Adrenal gland (tissue), 12 donors: Measurements from ENCODE around the gene SETBP1. TPM values are rescaled to one million over a fixed set of nuclear protein-coding genes. Genes with fewer than 3 reads are reported as not detected.

Experiments used
- DNase-seq, 7 donors: peaks; one replicate each; pipeline ENCODE4 v3.0.0-alpha.2; 2019 to 2020
- H3K27ac ChIP-seq, 5 donors: fragments of 200-600 bp; sonication (generic) in 4 of 5; 1 replicate in 3 of 5; 2 replicates in 2 of 5; pipeline versions ENCODE4 v1.5.1 to v1.8.0; 2016 to 2020; ENCODE audit warnings: mild to moderate bottlenecking in 1 of 5
- H3K27me3 ChIP-seq: fragments of 200-600 bp; 2 replicates; pipeline ENCODE4 v1.8.0; 2021
- H3K36me3 ChIP-seq, 2 donors: fragments of 200-600 bp; replicated peaks in 1 of 2; 1 replicate in 1 of 2; 2 replicates in 1 of 2; pipeline versions ENCODE4 v1.5.1 to v1.8.0; 2018 to 2022
- H3K4me1 ChIP-seq, 2 donors: fragments of 200-600 bp; replicated peaks in 1 of 2; 1 replicate in 1 of 2; 2 replicates in 1 of 2; pipeline versions ENCODE4 v1.5.1 to v1.8.0; 2018 to 2021
- H3K4me3 ChIP-seq, 4 donors: fragments of 200-600 bp; sonication (generic) in 3 of 4; one replicate each; pipeline ENCODE4 v1.5.1; 2016 to 2018
- H3K9me3 ChIP-seq, 3 donors: fragments of 200-600 bp; sonication (generic) in 1 of 3; replicated peaks in 1 of 3; 1 replicate in 2 of 3; 2 replicates in 1 of 3; pipeline versions ENCODE4 v1.5.1 to v1.8.0; 2016 to 2021
- POLR2A ChIP-seq, 2 donors: fragments of 450-650 bp; IDR thresholded peaks; one replicate each; pipeline ENCODE4 v1.6.1; 2017; ENCODE audit warnings: antibody characterized with exemption in 2 of 2, mild to moderate bottlenecking in 2 of 2, moderate library complexity in 1 of 2
- WGBS, 4 donors: extraction: QIAGEN DNeasy Blood & Tissue Kit in 2 of 4; methylation state at CpG; one replicate each; pipeline versions ENCODE4 v1.1.5 to v1.1.7; 2013 to 2017; 5-methylcytosine and 5-hydroxymethylcytosine counted together
- intact Hi-C, 2 donors: fragments of 100-400 bp; cut with DNase I; formaldehyde crosslinking; loops; one replicate each; pipeline versions ENCODE4 v1.14.1 to v1.15.0; 2022 to 2023
- polyA plus RNA-seq, 3 donors: library from polyadenylated mRNA; stranded (reverse); fragments of 200-250 nt in 2 of 3; fragments of 350-450 nt in 1 of 3; fragmentation: Illumina TruSeq in 1 of 3; extraction: RNeasy Lipid Tissue Mini Kit (QIAGEN cat#74804) in 1 of 3; gene quantifications; one replicate each; pipeline ENCODE4 v1.2.3, GENCODE V29; 2013 to 2014
- total RNA-seq, 9 donors: library from RNA; depleted of rRNA in 4 of 9; stranded (reverse); fragments of >200 nt in 4 of 9; fragments of 120-200 nt in 1 of 9; fragmentation: NEBNext Ultra II Directional in 1 of 9; extraction: Animal tissue kit (Norgen Biotek cat#: 25700) in 1 of 9; gene quantifications; one replicate each; pipeline versions ENCODE4 v1.1.0 to v1.2.4, GENCODE V29; 2013 to 2023
- TF ChIP-seq, protein P1 (sequence below), 6 experiments: fragments of 450-650 bp in 4 of 6; fragments of 200-600 bp in 2 of 6; sonication (generic) in 1 of 6; IDR thresholded peaks; 1 replicate in 5 of 6; 2 replicates in 1 of 6; pipeline versions ENCODE4 v1.5.1 to v1.8.0; 2016 to 2021; ENCODE audit warnings: antibody characterized with exemption in 6 of 6, mild to moderate bottlenecking in 2 of 6, moderate library complexity in 1 of 6
- donor health status: healthy with polysubstance abuse.
- donor health status: Bipolar disorder and iron deficiency.
- donor health status: DM: yes; HTN: yes; CAD: no.
- donor health status: DM: no; HTN: no; CAD: no.
- donor health status: DM: no; HTN: no; CAD: no.
- donor health status: DM: yes; HTN: yes; CAD: no.

SETBP1 gene
- total and polyA plus RNA-seq, 12 donors = 1.2 to 18.0 (median 9.4) TPM

DNA sequence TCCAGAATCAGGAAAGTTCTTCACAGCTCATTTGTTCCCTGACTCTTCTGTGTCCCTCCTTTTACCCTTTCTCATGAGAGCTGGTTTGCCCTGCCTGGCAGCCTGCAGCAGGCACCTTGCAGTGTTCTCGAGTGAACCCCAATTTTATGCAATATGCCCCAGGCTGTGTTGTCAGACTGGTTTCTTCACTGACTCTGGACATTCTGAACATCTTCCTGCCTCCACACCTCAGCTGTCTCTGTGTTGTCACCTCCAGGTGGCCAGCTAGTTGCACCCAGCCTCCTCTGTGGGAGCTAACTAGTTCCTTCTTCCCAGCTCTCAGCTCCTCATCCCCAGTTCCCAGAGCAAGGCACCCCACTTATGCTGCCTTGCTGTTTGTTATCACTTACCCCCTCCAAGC, 5.5 kb downstream of the SETBP1 start:
- Histone ChIP-seq H3K27me3 (no peaks in the 10 kb centered on the region), H3K27ac (no peak overlapping the region), H3K36me3 (no peaks in the 10 kb centered on the region), H3K9me3 (no peaks in the 10 kb centered on the region), H3K4me1 (no peaks in the 10 kb centered on the region), H3K4me3 (no peak overlapping the region)
- WGBS, 4 donors = 47 to 69% (median 63%) methylated on average over 1 of the region's 1 CpG
- no peak for DNase-seq
- intact Hi-C loops = no loop called here
- TF ChIP-seq, protein P1, sequence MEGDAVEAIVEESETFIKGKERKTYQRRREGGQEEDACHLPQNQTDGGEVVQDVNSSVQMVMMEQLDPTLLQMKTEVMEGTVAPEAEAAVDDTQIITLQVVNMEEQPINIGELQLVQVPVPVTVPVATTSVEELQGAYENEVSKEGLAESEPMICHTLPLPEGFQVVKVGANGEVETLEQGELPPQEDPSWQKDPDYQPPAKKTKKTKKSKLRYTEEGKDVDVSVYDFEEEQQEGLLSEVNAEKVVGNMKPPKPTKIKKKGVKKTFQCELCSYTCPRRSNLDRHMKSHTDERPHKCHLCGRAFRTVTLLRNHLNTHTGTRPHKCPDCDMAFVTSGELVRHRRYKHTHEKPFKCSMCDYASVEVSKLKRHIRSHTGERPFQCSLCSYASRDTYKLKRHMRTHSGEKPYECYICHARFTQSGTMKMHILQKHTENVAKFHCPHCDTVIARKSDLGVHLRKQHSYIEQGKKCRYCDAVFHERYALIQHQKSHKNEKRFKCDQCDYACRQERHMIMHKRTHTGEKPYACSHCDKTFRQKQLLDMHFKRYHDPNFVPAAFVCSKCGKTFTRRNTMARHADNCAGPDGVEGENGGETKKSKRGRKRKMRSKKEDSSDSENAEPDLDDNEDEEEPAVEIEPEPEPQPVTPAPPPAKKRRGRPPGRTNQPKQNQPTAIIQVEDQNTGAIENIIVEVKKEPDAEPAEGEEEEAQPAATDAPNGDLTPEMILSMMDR (IDR thresholded peaks at IDR 0.05) = no peak
- TF ChIP-seq POLR2A (IDR thresholded peaks at IDR 0.05) = no peak

DNA sequence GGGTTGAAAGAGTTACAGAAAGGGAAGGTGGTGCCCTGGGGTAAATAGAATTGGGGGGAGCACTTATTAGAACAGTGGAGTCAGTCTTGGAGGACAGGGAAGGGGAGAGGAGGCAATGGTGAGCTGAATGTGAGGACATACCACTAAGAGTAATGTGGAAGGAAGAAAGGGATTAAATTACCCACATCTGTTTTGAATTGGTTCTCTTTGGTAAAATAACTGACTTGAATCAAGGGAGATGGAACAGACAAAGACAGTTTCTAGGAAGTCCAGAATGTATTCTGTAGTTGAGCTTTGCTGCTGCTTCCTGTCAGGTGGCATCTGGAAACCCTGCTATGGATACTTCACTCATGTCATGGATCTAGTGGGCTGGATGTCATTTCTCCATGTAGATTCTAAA, 6.7 kb downstream of the SETBP1 start:
- no peaks in the 10 kb centered on the region for H3K4me1 ChIP-seq
- H3K4me3 ChIP-seq = no peak overlapping the region
- intact Hi-C loops = no loop called here
- H3K27ac ChIP-seq = no peak overlapping the region
- DNase-seq = no peak
- TF ChIP-seq, protein P1 (IDR thresholded peaks at IDR 0.05) = no peak
- TF ChIP-seq POLR2A (IDR thresholded peaks at IDR 0.05) = no peak
- no peaks in the 10 kb centered on the region for H3K27me3 ChIP-seq
- H3K9me3 ChIP-seq = no peaks in the 10 kb centered on the region
- H3K36me3 ChIP-seq = no peaks in the 10 kb centered on the region

DNA sequence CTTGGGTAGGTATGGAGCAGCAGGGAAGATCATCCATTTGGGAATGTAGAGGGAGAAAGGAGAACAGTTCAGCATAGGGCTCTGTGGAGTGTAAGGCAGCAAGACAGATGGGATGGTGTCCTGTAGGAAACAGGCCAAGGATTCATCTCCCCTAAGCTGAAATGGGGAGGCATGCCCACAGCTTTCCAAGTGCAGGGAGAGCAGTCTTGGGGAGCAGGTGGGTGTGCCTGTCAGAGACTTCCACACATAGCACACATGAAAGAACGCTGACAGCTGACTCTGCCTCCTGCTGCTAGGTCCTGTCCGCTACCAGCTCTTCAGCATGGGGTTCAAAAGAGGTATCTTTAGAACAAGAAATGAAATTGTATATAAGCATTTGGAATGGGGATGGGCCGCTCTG, 9.0 kb downstream of the SETBP1 start:
- H3K27me3 ChIP-seq = no peaks in the 10 kb centered on the region
- H3K9me3 ChIP-seq = no peaks in the 10 kb centered on the region
- no peak for DNase-seq
- H3K4me1 ChIP-seq = no peaks in the 10 kb centered on the region
- no peak overlapping the region for H3K4me3 ChIP-seq
- TF ChIP-seq, protein P1 (IDR thresholded peaks at IDR 0.05) = no peak
- no peak for TF ChIP-seq POLR2A (IDR thresholded peaks at IDR 0.05)
- no peak overlapping the region for H3K27ac ChIP-seq
- H3K36me3 ChIP-seq = no peaks in the 10 kb centered on the region
- WGBS, 4 donors = 78 to 100% (median 91%) methylated on average over 3 of the region's 3 CpGs
- intact Hi-C loops = no loop called here

DNA sequence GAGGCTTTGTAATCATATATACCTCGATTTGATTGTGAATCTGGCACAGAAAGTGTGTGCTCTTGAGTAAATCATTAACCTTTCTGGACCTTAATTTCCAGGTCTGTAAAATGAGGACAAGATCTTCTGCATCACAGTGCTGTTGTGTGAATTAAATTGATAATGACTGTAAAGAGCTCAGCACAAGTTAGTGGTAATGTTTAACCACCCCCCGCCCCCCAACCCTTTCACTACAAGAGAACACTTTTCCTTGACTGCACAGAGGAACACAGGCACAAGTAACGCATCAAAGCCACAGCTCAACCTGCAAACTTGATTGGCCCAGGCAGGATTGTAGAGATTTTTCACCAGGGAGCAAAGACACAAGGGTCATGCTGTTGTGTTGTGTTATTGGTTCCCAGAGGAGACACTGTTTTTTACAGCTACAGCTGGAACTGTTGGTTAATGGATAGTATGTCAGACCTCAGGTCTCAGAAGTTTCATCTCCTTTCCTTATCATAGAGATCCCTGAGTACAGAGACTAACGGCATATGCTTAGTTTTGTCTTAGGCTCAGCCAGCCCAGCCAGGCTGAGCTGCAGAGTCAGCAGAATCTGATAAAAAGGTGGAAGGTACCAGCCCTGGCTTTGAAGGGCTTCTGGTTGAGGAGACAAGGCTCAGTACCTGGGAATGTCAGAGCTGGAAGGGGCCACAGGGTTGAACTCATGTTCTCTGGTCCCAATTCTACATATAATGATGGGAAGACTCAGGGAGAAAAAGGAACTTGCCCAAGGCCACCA, 10.6 kb downstream of the SETBP1 start:
- Histone ChIP-seq H3K9me3 (no peaks in the 10 kb centered on the region), H3K4me1 (peaks cover 0 to 2% of the 10 kb centered on the region in 2 donors), H3K36me3 (no peaks in the 10 kb centered on the region), H3K4me3 (no peak overlapping the region), H3K27me3 (no peaks in the 10 kb centered on the region), H3K27ac (no peak overlapping the region)
- no peak for DNase-seq
- intact Hi-C loops = no loop called here
- TF ChIP-seq, protein P1 (IDR thresholded peaks at IDR 0.05) = no peak
- no peak for TF ChIP-seq POLR2A (IDR thresholded peaks at IDR 0.05)
- WGBS, 4 donors = 50 to 76% (median 73%) methylated on average over 4 of the region's 4 CpGs
